GM21515 (cell line): ENCODE results near the gene HK1.

ENCODE experiments used
- ATAC-seq: cut with Tn5 transposase; IDR thresholded peaks from one replicate; pipeline ENCODE4 v1.9.1; 2021; ENCODE audit not compliant: unreplicated experiment

Gene HK1

GRCh38 chr10:69372126-69372980 lies 94.1 kb downstream of the HK1 start:
- ATAC-seq: no peak

- ATAC-seq: no peak
Measured at GRCh38 chr10:69374242-69374641, 95.9 kb downstream of the HK1 start.

GRCh38 chr10:69374931-69375306 lies 96.6 kb downstream of the HK1 start:
- ATAC-seq: no peak

- ATAC-seq: no peak
Measured at GRCh38 chr10:69375307-69376151, 97.2 kb downstream of the HK1 start.

- ATAC-seq: no peak
Measured at GRCh38 chr10:69376662-69377061, 98.4 kb downstream of the HK1 start.

GRCh38 chr10:69377191-69377590 lies 98.9 kb downstream of the HK1 start:
- no peak for ATAC-seq

- no peak for ATAC-seq
Measured at GRCh38 chr10:69377933-69378332, 99.6 kb downstream of the HK1 start.

- ATAC-seq: no peak
Measured at GRCh38 chr10:69379800-69380199, 101.5 kb downstream of the HK1 start.

GRCh38 chr10:69382382-69383117 lies 104.3 kb downstream of the HK1 start:
- ATAC-seq: no peak

GRCh38 chr10:69383558-69383957 lies 105.3 kb downstream of the HK1 start:
- ATAC-seq: no peak

- ATAC-seq: no peak
Measured at GRCh38 chr10:69384320-69384719, 106.0 kb downstream of the HK1 start.

- no peak for ATAC-seq
Measured at GRCh38 chr10:69385454-69386350, 107.4 kb downstream of the HK1 start.

GRCh38 chr10:69387500-69387899 lies 109.2 kb downstream of the HK1 start:
- ATAC-seq: no peak

- ATAC-seq: no peak
Measured at GRCh38 chr10:69388488-69388887, 110.2 kb downstream of the HK1 start.

GRCh38 chr10:69389827-69390490 lies 111.7 kb downstream of the HK1 start:
- no peak for ATAC-seq

GRCh38 chr10:69391158-69391557 lies 112.9 kb downstream of the HK1 start:
- ATAC-seq: no peak

- ATAC-seq: peak; percentile 80
Measured at GRCh38 chr10:69392481-69393000, 114.2 kb downstream of the HK1 start.

- no peak for ATAC-seq
Measured at GRCh38 chr10:69394020-69394419, 115.7 kb downstream of the HK1 start.

GRCh38 chr10:69397972-69398371 lies 119.7 kb downstream of the HK1 start:
- no peak for ATAC-seq

GRCh38 chr10:69398466-69398865 lies 120.2 kb downstream of the HK1 start:
- no peak for ATAC-seq
